ENCODE measurements around the gene TMEM127. TPM values are rescaled to one million over a fixed set of nuclear protein-coding genes. Genes with fewer than 3 reads are reported as not detected.

TMEM127 gene
- total RNA-seq, 1 donor = 27.2 TPM

DNA sequence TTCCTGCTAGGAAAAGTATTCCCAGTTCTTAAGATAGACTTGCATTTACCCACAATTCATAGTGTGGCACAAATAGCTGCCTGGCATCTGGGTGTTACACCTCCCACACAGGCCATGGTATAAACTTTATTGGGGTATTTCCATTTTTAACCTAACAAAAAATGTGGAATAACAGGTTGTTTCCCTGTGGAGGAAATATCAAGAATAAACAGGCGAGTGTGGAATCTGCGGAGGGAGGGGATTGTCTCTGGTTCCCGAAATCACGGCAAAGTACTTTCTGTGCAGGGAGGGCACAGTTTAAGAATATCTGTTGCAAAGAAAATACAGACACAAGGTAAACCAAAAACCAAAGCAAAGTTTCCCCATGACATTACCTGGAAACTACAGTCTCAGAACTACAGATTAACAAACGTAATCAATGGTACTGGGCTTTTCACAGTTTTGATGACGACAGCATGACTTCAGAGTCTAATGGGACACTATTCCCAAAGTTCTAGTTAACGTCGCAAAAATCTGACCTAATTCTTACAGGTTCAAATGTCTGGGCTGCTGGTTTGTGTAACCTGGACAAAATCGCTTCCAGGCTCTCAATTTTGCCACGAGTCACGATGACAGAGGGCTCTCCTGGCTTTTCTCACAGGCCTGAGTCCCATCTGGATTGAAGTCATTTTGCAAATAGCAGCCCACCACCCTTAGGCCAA lies 58.6 kb downstream of the TMEM127 start:
- H3K4me3 ChIP-seq (ENCODE audit: low read depth, low read length) = peak overlapping the region; percentile 92
- TF ChIP-seq CTCF (IDR thresholded peaks at IDR 0.05; ENCODE audit: insufficient read depth, low read depth, low read length) = no peak
- DNase-seq (ENCODE audit: low read depth) = peak; percentile 55

DNA sequence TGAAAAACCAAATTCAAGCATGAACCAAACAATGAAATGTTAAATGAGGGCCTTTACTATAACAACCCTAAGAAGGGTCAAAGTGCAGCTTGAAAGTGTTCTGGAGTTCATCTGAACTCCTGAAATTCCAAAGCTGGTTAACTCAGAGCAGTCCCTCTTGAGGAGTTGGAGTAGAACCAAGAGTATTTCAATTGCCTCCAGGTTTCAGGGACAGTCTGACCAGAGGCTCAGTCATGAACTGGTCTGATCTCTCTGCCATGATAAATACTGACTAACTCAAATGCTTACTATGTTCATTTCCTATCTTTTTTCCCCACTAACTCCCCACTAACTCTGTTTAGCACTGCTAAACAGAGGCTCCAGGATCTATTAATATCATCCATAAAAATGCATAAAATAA lies 59.9 kb downstream of the TMEM127 start:
- H3K4me3 ChIP-seq (ENCODE audit: low read depth, low read length) = peak overlapping the region; percentile 28

DNA sequence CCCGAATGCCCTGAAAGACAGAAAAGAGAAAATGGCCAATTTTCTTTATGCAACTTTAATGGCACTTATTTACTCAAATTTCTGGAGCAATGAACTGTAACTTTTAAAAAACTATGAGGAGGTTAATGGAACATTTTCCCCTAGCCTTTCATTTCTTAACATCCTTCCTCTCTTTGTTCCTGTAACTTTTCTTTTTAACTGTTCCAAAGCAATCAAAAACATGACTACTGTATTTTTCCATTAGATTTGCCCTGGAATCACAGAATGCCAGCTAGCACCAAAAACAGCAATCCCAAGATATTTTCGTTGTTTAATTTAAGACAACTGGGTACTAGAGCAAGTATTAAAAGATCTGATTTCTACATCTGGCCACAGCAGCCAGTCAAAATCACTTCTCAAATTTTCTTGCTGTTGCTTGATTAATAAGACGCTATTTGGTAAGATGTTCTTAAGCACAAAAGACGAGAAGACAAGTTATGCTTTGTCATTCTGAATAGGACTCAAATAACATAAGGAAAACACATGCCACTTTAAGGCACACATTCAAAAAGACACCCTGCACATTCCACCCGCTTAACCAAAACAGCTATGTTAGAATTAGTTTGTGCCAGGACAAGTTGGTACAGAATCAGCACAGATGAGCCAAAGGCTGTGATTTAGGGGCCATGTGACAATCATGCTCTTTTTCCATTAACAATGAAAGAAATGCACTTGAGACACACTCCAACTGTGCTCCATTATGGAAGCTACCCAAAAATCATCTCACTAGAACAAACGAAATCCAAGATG lies 60.8 kb downstream of the TMEM127 start:
- no peak overlapping the region for H3K4me3 ChIP-seq (ENCODE audit: low read depth, low read length)
- DNase-seq (ENCODE audit: low read depth) = peak; percentile 23
- TF ChIP-seq CTCF (IDR thresholded peaks at IDR 0.05; ENCODE audit: insufficient read depth, low read depth, low read length) = no peak

More for the DNA sequence above, 59.9 kb downstream of the TMEM127 start:
- peak; percentile 40 for DNase-seq (ENCODE audit: low read depth)
- no peak for TF ChIP-seq CTCF (IDR thresholded peaks at IDR 0.05; ENCODE audit: insufficient read depth, low read depth, low read length)

DNA sequence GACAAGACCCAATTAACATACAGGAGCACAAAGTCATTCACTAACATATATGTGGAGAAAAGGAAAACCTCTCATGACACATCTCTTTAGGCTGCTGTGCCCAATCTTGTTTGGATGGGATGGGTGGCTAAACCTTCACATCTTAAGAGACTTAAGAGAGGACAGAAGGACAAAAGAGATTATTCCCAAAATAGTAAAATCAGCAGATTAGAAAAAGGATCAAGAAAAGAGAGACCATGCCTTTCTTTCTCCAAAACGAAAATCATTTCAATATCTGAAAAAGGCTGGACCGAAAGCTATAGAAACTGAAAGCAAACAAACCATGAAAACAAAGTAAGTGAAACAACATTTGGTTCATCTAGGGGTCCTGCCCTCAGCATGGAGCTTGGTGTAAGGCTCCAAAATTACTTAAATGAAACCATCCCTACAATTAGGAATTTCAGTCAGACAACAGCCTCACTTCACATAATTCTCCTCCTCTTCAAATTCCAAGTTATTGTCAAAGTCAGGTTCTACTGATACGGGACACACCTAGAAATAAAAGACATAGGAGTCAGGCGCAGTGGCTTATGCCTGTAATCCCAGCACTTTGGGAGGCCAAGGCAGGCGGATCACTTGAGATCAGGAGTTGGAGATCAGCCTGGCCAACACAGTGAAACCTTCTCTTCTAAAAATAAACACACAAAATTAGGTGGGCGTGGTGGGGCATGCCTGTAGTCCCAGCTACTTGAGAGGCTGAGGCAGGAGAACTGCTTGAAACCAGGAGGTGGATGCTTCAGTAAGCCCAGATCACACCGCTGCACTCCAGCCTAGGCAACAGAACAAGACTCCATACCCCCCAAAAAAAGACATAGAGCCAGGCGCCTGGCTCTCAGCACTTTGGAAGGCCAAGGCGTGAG lies 62.4 kb downstream of the TMEM127 start:
- peak overlapping the region; percentile 28 for H3K4me3 ChIP-seq (ENCODE audit: low read depth, low read length)

DNA sequence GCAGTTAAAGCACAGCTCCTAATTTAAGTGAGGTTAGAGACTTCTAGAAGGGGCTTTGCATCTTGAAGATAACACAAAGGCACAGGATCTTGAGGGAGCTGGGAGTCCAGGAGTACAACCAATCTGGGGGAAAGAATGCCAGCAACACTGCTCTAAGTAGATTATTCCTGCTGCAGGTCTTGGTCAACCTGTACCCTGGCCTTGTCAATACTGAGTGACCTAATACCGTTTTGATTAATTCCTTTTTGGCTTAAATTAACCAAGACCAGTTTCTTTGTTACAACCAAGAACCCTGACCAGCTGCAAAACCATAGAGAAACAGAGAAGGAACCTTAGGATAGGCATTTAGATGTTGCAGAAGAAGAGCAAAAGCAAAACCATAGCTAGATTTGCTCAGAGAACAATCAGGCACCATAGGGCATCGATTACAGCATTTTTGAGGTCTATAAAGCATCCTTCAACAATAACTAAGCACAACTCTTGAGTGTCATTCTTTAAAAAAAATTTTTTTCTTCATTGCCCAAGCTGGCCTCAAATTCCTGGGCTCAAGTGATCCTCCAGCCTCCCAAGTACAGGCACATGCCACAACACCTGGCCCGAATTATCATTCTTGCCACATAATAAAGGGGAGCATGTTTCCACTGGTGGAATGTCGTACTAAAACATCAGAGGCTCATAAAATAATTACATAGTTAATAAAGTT lies 63.5 kb downstream of the TMEM127 start:
- H3K4me3 ChIP-seq (ENCODE audit: low read depth, low read length) = no peak overlapping the region
- no peak for TF ChIP-seq CTCF (IDR thresholded peaks at IDR 0.05; ENCODE audit: insufficient read depth, low read depth, low read length)
- no peak for DNase-seq (ENCODE audit: low read depth)

More for the DNA sequence above, 62.4 kb downstream of the TMEM127 start:
- DNase-seq (ENCODE audit: low read depth) = peak; percentile 29
- no peak for TF ChIP-seq CTCF (IDR thresholded peaks at IDR 0.05; ENCODE audit: insufficient read depth, low read depth, low read length)

- no peak overlapping the region for H3K4me3 ChIP-seq (ENCODE audit: low read depth, low read length)
- no peak for TF ChIP-seq CTCF (IDR thresholded peaks at IDR 0.05; ENCODE audit: insufficient read depth, low read depth, low read length)
- no peak for DNase-seq (ENCODE audit: low read depth)
These were observed 64.5 kb downstream of the TMEM127 start for GRCh38 chr2:96201338-96201737.

Measured in fibroblast of villous mesenchyme (primary cell).